CD14-positive monocyte (primary cell): ENCODE data around the gene SNCB. TPM values are rescaled to one million over a fixed set of nuclear protein-coding genes. Genes with fewer than 3 reads are reported as not detected.
A peak's percentile ranks its signal among the peaks of the same experiment; 100 is the strongest.

Source experiments
- DNase-seq, 3 donors: peaks; one replicate each; pipeline ENCODE4 v3.0.0-alpha.2; 2011 to 2022
- H2AFZ ChIP-seq: 2 replicates; pipeline ENCODE4 v1.6.0; 2012; ENCODE audit warnings: mild to moderate bottlenecking, low read depth, low read length, inconsistent platforms; ENCODE audit not compliant: insufficient read depth, poor library complexity, severe bottlenecking
- H3K27ac ChIP-seq, 2 donors: 1 replicate in 1 of 2; 2 replicates in 1 of 2; pipeline ENCODE4 v1.5.1; 2012 to 2013; ENCODE audit warnings: low read length in 2 of 2, control low read depth in 1 of 2, inconsistent platforms in 1 of 2, low read depth in 1 of 2, mild to moderate bottlenecking in 1 of 2
- H3K27me3 ChIP-seq, 2 donors: one replicate each; pipeline versions ENCODE4 v1.6.0 to v1.6.1; 2011 to 2013; ENCODE audit warnings: low read length in 2 of 2; ENCODE audit not compliant: control insufficient read depth in 2 of 2, insufficient read depth in 2 of 2
- H3K36me3 ChIP-seq, 2 donors: replicated peaks in 1 of 2; 1 replicate in 1 of 2; 2 replicates in 1 of 2; pipeline versions ENCODE4 v1.5.1 to v1.6.1; 2012 to 2013; ENCODE audit warnings: low read length in 2 of 2, control low read depth in 1 of 2, inconsistent platforms in 1 of 2, mild to moderate bottlenecking in 1 of 2; ENCODE audit not compliant: insufficient read depth in 2 of 2, control insufficient read depth in 1 of 2
- H3K4me1 ChIP-seq, 2 donors: 1 replicate in 1 of 2; 2 replicates in 1 of 2; pipeline versions ENCODE4 v1.5.1 to v1.6.1; 2012 to 2013; ENCODE audit warnings: low read length in 2 of 2, control low read depth in 1 of 2, inconsistent platforms in 1 of 2, mild to moderate bottlenecking in 1 of 2, moderate library complexity in 1 of 2; ENCODE audit not compliant: insufficient read depth in 2 of 2, control insufficient read depth in 1 of 2
- H3K4me2 ChIP-seq: replicated peaks from 2 replicates; pipeline ENCODE3; 2012; ENCODE audit warnings: low read length, moderate library complexity, mild to moderate bottlenecking; ENCODE audit not compliant: poor library complexity, severe bottlenecking; ENCODE audit errors: extremely low read depth
- H3K4me3 ChIP-seq, 3 experiments: fragments of 200-600 bp in 1 of 3; sonication (generic) in 1 of 3; replicated peaks in 1 of 3; 1 replicate in 2 of 3; 2 replicates in 1 of 3; pipeline ENCODE4 v1.5.1; 2011 to 2013; ENCODE audit warnings: low read length in 3 of 3, mild to moderate bottlenecking in 3 of 3, control low read depth in 2 of 3, low read depth in 2 of 3, inconsistent platforms in 1 of 3, moderate library complexity in 1 of 3
- H3K79me2 ChIP-seq: 2 replicates; pipeline ENCODE4 v1.6.0; 2012; ENCODE audit warnings: mild to moderate bottlenecking, control low read depth, inconsistent platforms, low read length, moderate library complexity; ENCODE audit not compliant: insufficient read depth
- H3K9ac ChIP-seq: 2 replicates; pipeline ENCODE4 v1.6.0; 2017; ENCODE audit warnings: low read length, mild to moderate bottlenecking; ENCODE audit not compliant: insufficient read depth, poor library complexity, severe bottlenecking
- H3K9me3 ChIP-seq, 2 donors: replicated peaks in 1 of 2; 1 replicate in 1 of 2; 2 replicates in 1 of 2; pipeline versions ENCODE4 v1.5.1 to v1.6.1; 2012 to 2013; ENCODE audit warnings: low read length in 2 of 2, control low read depth in 1 of 2; ENCODE audit not compliant: control insufficient read depth in 1 of 2, insufficient read depth in 1 of 2
- H4K20me1 ChIP-seq: 2 replicates; pipeline ENCODE4 v1.6.0; 2012; ENCODE audit warnings: mild to moderate bottlenecking, low read length, control low read depth, moderate library complexity; ENCODE audit not compliant: insufficient read depth
- H3K27ac Mint-ChIP-seq, 7 donors: one replicate each; pipeline ENCODE4 v1.8.0; 2020; ENCODE audit warnings: mild to moderate bottlenecking in 7 of 7, mixed read lengths in 7 of 7, moderate library complexity in 6 of 7, inconsistent platforms in 2 of 7
- H3K27me3 Mint-ChIP-seq, 3 donors: one replicate each; pipeline ENCODE4 v1.8.0; 2021 to 2022; ENCODE audit warnings: low read depth in 3 of 3, mild to moderate bottlenecking in 3 of 3, mixed read lengths in 3 of 3, moderate library complexity in 3 of 3, inconsistent platforms in 1 of 3
- H3K36me3 Mint-ChIP-seq, 2 donors: one replicate each; pipeline ENCODE4 v1.8.0; 2020; ENCODE audit warnings: mixed read lengths in 2 of 2, inconsistent platforms in 1 of 2, mild to moderate bottlenecking in 1 of 2
- H3K4me1 Mint-ChIP-seq: one replicate; pipeline ENCODE4 v1.8.0; 2020; ENCODE audit warnings: mild to moderate bottlenecking, mixed read lengths
- H3K4me3 Mint-ChIP-seq, 2 donors: one replicate each; pipeline ENCODE4 v1.8.0; 2020; ENCODE audit warnings: mild to moderate bottlenecking in 2 of 2, mixed read lengths in 2 of 2, moderate library complexity in 1 of 2
- H3K9me3 Mint-ChIP-seq, 7 donors: one replicate each; pipeline ENCODE4 v1.8.0; 2020 to 2022; ENCODE audit warnings: mixed read lengths in 7 of 7, mild to moderate bottlenecking in 6 of 7, moderate library complexity in 6 of 7, inconsistent platforms in 2 of 7
- CTCF ChIP-seq: fragments of 200-600 bp; IDR thresholded peaks from one replicate; pipeline ENCODE4 v1.8.0; 2022; ENCODE audit warnings: antibody characterized with exemption, mild to moderate bottlenecking
- WGBS: methylation state at CpG from one replicate; pipeline ENCODE4 v1.1.5; 2013; ENCODE audit warnings: missing lambda C conversion rate; ENCODE audit not compliant: insufficient coverage; 5-methylcytosine and 5-hydroxymethylcytosine counted together
- intact Hi-C, 2 donors: fragments of 100-400 bp; cut with micrococcal nuclease; formaldehyde crosslinking; loops; one replicate each; pipeline versions ENCODE4 v1.15.0 to v1.15.1; 2023
- polyA plus RNA-seq, 3 donors: library from polyadenylated mRNA; depleted of rRNA in 1 of 3; unstranded in 2 of 3; stranded (reverse) in 1 of 3; fragments of 300-500 nt in 2 of 3; fragments of >200 nt in 1 of 3; fragmentation: Illumina TruSeq in 2 of 3; gene quantifications; 1 replicate in 2 of 3; 2 replicates in 1 of 3; pipeline ENCODE4 v1.2.3, GENCODE V29; 2012 to 2021

Gene SNCB
- polyA plus RNA-seq, 3 donors: not detected

DNA sequence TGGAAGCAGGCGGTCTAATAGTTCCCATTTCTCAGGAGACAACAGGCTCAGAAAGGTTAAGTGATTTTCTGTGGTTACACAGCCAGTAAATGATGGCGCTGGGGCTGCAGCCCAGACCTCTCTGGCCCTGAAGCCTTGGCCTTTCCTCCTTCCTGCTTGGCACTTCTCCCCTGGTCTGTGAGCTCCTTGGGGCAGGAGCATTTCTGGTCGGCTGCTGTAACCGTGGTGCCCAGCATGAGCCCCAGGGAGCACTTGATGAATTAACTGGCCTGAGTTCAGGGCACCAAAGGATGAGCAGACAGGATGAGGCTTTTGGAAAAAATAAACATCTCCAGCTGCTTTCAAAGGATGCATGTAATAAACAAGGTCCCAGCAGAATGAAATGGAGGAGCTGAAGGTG lies 51.0 kb downstream of the SNCB start:
- no peak for DNase-seq
- H3K4me1 ChIP-seq: no peaks in the 10 kb centered on the region
- intact Hi-C loops: no loop called here
- no peak overlapping the region for H3K4me3 ChIP-seq
- no peak overlapping the region for H3K4me3 Mint-ChIP-seq
- H3K36me3 ChIP-seq: no peaks in the 10 kb centered on the region
- H4K20me1 ChIP-seq: no peaks in the 10 kb centered on the region
- no peak overlapping the region for H3K27ac ChIP-seq
- 82% methylated on average over 4 of the region's 4 CpGs for WGBS
- no peak overlapping the region for H3K9ac ChIP-seq
- TF ChIP-seq CTCF: no peak
- H3K4me2 ChIP-seq: no peak overlapping the region
- H3K27ac Mint-ChIP-seq: no peak overlapping the region
- peaks cover 0 to 6% (median 1%) of the 10 kb centered on the region in 3 donors for H3K27me3 Mint-ChIP-seq
- peaks cover 6 to 12% of the 10 kb centered on the region in 2 donors for H3K9me3 ChIP-seq
- H3K36me3 Mint-ChIP-seq: no peaks in the 10 kb centered on the region
- H3K4me1 Mint-ChIP-seq: no peaks in the 10 kb centered on the region
- peaks cover under 1 to 11% (median 9%) of the 10 kb centered on the region in 7 donors for H3K9me3 Mint-ChIP-seq
- no peaks in the 10 kb centered on the region for H3K27me3 ChIP-seq
- no peaks in the 10 kb centered on the region for H3K79me2 ChIP-seq
- no peak overlapping the region for H2AFZ ChIP-seq

GRCh38 chr5:176578391-176578808 lies 51.9 kb downstream of the SNCB start:
- no peak overlapping the region for H2AFZ ChIP-seq
- H3K27ac ChIP-seq: no peak overlapping the region
- H3K9me3 Mint-ChIP-seq: peaks cover 0 to 2% (median 1%) of the 10 kb centered on the region in 7 donors
- no peaks in the 10 kb centered on the region for H3K36me3 ChIP-seq
- no peak overlapping the region for H3K4me3 ChIP-seq
- no peaks in the 10 kb centered on the region for H3K36me3 Mint-ChIP-seq
- no peaks in the 10 kb centered on the region for H3K4me1 ChIP-seq
- H3K79me2 ChIP-seq: no peaks in the 10 kb centered on the region
- no peaks in the 10 kb centered on the region for H4K20me1 ChIP-seq
- no peaks in the 10 kb centered on the region for H3K27me3 ChIP-seq
- peak; percentile 34 for TF ChIP-seq CTCF
- no peak overlapping the region for H3K27ac Mint-ChIP-seq
- H3K9ac ChIP-seq: no peak overlapping the region
- H3K9me3 ChIP-seq: peaks cover 0 to 2% of the 10 kb centered on the region in 2 donors
- no peak overlapping the region for H3K4me2 ChIP-seq
- DNase-seq: peak in 1 of 3 donors; percentile 15
- peaks cover 1 to 4% (median 2%) of the 10 kb centered on the region in 3 donors for H3K27me3 Mint-ChIP-seq
- intact Hi-C loops: no loop called here
- no peak overlapping the region for H3K4me3 Mint-ChIP-seq
- 51% methylated on average over 15 of the region's 15 CpGs for WGBS
- peaks cover 5% of the 10 kb centered on the region for H3K4me1 Mint-ChIP-seq
